Astrocyte (in vitro differentiated cells and primary cell): ENCODE data around the gene EGFR. TPM values are rescaled to one million over a fixed set of nuclear protein-coding genes. Genes with fewer than 3 reads are reported as not detected.

Source experiments
- DNase-seq: peaks from one replicate; pipeline ENCODE4 v3.0.0-alpha.2; 2010; ENCODE audit warnings: low read depth
- FAIRE-seq: peaks from 2 replicates; lab custom pipeline; 2011; peaks lifted over from hg19 to GRCh38; lab: Jason Lieb, UNC
- H2AFZ ChIP-seq: 2 replicates; pipeline ENCODE4 v1.6.0; 2012; ENCODE audit warnings: low read depth, low read length, inconsistent platforms
- H3K27ac ChIP-seq: 2 replicates; pipeline ENCODE4 v1.5.1; 2011; ENCODE audit warnings: low read depth, low read length, inconsistent platforms
- H3K27me3 ChIP-seq: 2 replicates; pipeline ENCODE4 v1.6.0; 2011; ENCODE audit warnings: low read length, inconsistent platforms; ENCODE audit not compliant: insufficient read depth
- H3K36me3 ChIP-seq: 2 replicates; pipeline ENCODE4 v1.5.1; 2011; ENCODE audit warnings: low read length, inconsistent platforms; ENCODE audit not compliant: insufficient read depth
- H3K4me1 ChIP-seq: 2 replicates; pipeline ENCODE4 v1.5.1; 2011; ENCODE audit warnings: low read length, inconsistent platforms; ENCODE audit not compliant: insufficient read depth
- H3K4me2 ChIP-seq: 2 replicates; pipeline ENCODE4 v1.6.0; 2012; ENCODE audit warnings: low read length, inconsistent platforms
- H3K4me3 ChIP-seq: 2 replicates; pipeline ENCODE4 v1.5.1; 2011; ENCODE audit warnings: low read depth, mild to moderate bottlenecking, low read length, inconsistent platforms; ENCODE audit not compliant: insufficient read depth
- H3K79me2 ChIP-seq: 2 replicates; pipeline ENCODE4 v1.6.0; 2012; ENCODE audit warnings: mild to moderate bottlenecking, low read length, inconsistent platforms; ENCODE audit not compliant: insufficient read depth
- H3K9ac ChIP-seq: 2 replicates; pipeline ENCODE4 v1.6.0; 2012; ENCODE audit warnings: mild to moderate bottlenecking, low read length, inconsistent platforms
- H3K9me3 ChIP-seq: 2 replicates; pipeline ENCODE4 v1.5.1; 2012; ENCODE audit warnings: low read depth, mild to moderate bottlenecking, low read length, inconsistent platforms; ENCODE audit not compliant: insufficient read depth
- H4K20me1 ChIP-seq: 2 replicates; pipeline ENCODE4 v1.6.0; 2012; ENCODE audit warnings: low read length, inconsistent platforms; ENCODE audit not compliant: insufficient read depth
- H3K27ac Mint-ChIP-seq: one replicate; pipeline ENCODE4 v1.8.0; 2021; ENCODE audit warnings: mild to moderate bottlenecking, mixed read lengths; ENCODE audit not compliant: unreplicated experiment
- H3K27me3 Mint-ChIP-seq: one replicate; pipeline ENCODE4 v1.8.0; 2021; ENCODE audit warnings: low read depth, mixed read lengths; ENCODE audit not compliant: unreplicated experiment
- H3K36me3 Mint-ChIP-seq: one replicate; pipeline ENCODE4 v1.8.0; 2021; ENCODE audit warnings: low read depth, mixed read lengths; ENCODE audit not compliant: unreplicated experiment
- H3K4me1 Mint-ChIP-seq: one replicate; pipeline ENCODE4 v1.8.0; 2021; ENCODE audit warnings: low read depth, mixed read lengths; ENCODE audit not compliant: unreplicated experiment
- H3K4me3 Mint-ChIP-seq: one replicate; pipeline ENCODE4 v1.8.0; 2021; ENCODE audit warnings: mild to moderate bottlenecking, moderate library complexity, mixed read lengths; ENCODE audit not compliant: unreplicated experiment
- H3K9me3 Mint-ChIP-seq: one replicate; pipeline ENCODE4 v1.8.0; 2021; ENCODE audit warnings: mild to moderate bottlenecking, mixed read lengths; ENCODE audit not compliant: unreplicated experiment
- CTCF ChIP-seq: IDR thresholded peaks from 2 replicates; pipeline ENCODE4 v1.5.1; 2011; ENCODE audit warnings: low read depth, mild to moderate bottlenecking, inconsistent platforms, low read length, moderate library complexity; ENCODE audit not compliant: insufficient read depth
- EZH2 ChIP-seq: IDR thresholded peaks from 2 replicates; pipeline ENCODE4 v1.6.1; 2012; ENCODE audit warnings: mild to moderate bottlenecking, low read length, inconsistent platforms; ENCODE audit not compliant: insufficient read depth
- total RNA-seq: library from RNA; stranded (reverse); gene quantifications from 2 replicates; pipeline ENCODE4 v1.2.1, GENCODE V29; 2021

EGFR gene
- total RNA-seq, 1 donor from 2014 or later = 27.3 TPM

- Mint-ChIP-seq H3K4me1 (peaks cover 54% of the 10 kb centered on the region), H3K27me3 (no peaks in the 10 kb centered on the region), H3K4me3 (no peak overlapping the region), H3K36me3 (no peaks in the 10 kb centered on the region), H3K27ac (no peak overlapping the region), H3K9me3 (no peaks in the 10 kb centered on the region)
- peaks cover 2% of the 10 kb centered on the region for H3K36me3 ChIP-seq
- H3K79me2 ChIP-seq = peaks cover 69% of the 10 kb centered on the region
- peaks cover 46% of the 10 kb centered on the region for H3K4me1 ChIP-seq
- H2AFZ ChIP-seq = no peak overlapping the region
- H3K4me3 ChIP-seq = no peak overlapping the region
- H3K9ac ChIP-seq = no peak overlapping the region
- peak overlapping the region; percentile 25 for H3K27ac ChIP-seq
- DNase-seq = no peak
- TF ChIP-seq EZH2 (no peak), CTCF (no peak)
- FAIRE-seq = no peak
- H3K9me3 ChIP-seq = no peaks in the 10 kb centered on the region
- no peak overlapping the region for H3K4me2 ChIP-seq
- no peaks in the 10 kb centered on the region for H3K27me3 ChIP-seq
- no peaks in the 10 kb centered on the region for H4K20me1 ChIP-seq
Observed at GRCh38 chr7:55070854-55071253, 52.0 kb downstream of the EGFR start.

GRCh38 chr7:55071411-55072175 lies 52.8 kb downstream of the EGFR start:
- Histone ChIP-seq H3K79me2 (peaks cover 75% of the 10 kb centered on the region), H3K36me3 (peaks cover 2% of the 10 kb centered on the region), H3K9ac (peak overlapping the region; percentile 80), H3K4me1 (peaks cover 39% of the 10 kb centered on the region), H3K4me2 (no peak overlapping the region), H3K27ac (peak overlapping the region; percentile 97), H3K4me3 (no peak overlapping the region), H2AFZ (no peak overlapping the region), H3K27me3 (no peaks in the 10 kb centered on the region), H3K9me3 (no peaks in the 10 kb centered on the region), H4K20me1 (no peaks in the 10 kb centered on the region)
- H3K27me3 Mint-ChIP-seq = no peaks in the 10 kb centered on the region
- no peaks in the 10 kb centered on the region for H3K9me3 Mint-ChIP-seq
- H3K27ac Mint-ChIP-seq = no peak overlapping the region
- DNase-seq (peak; percentile 60), FAIRE-seq (no peak)
- TF ChIP-seq CTCF (no peak), EZH2 (no peak)
- H3K36me3 Mint-ChIP-seq = no peaks in the 10 kb centered on the region
- H3K4me1 Mint-ChIP-seq = peaks cover 47% of the 10 kb centered on the region
- no peak overlapping the region for H3K4me3 Mint-ChIP-seq

- no peaks in the 10 kb centered on the region for H3K9me3 Mint-ChIP-seq
- H3K4me1 Mint-ChIP-seq = peaks cover 40% of the 10 kb centered on the region
- Histone ChIP-seq H3K9ac (peak overlapping the region; percentile 80), H3K36me3 (peaks cover 2% of the 10 kb centered on the region), H3K27ac (peak overlapping the region; percentile 97), H3K4me3 (no peak overlapping the region), H3K4me1 (peaks cover 32% of the 10 kb centered on the region), H4K20me1 (no peaks in the 10 kb centered on the region), H3K79me2 (peaks cover 75% of the 10 kb centered on the region), H3K9me3 (no peaks in the 10 kb centered on the region), H3K4me2 (peak overlapping the region; percentile 82), H2AFZ (no peak overlapping the region), H3K27me3 (no peaks in the 10 kb centered on the region)
- no peaks in the 10 kb centered on the region for H3K36me3 Mint-ChIP-seq
- DNase-seq = no peak
- TF ChIP-seq CTCF = no peak
- no peak for TF ChIP-seq EZH2
- no peak overlapping the region for H3K27ac Mint-ChIP-seq
- no peak overlapping the region for H3K4me3 Mint-ChIP-seq
- no peak for FAIRE-seq
- H3K27me3 Mint-ChIP-seq = no peaks in the 10 kb centered on the region
Observed at GRCh38 chr7:55072251-55072650, 53.4 kb downstream of the EGFR start.
